SKM-1 (cell line): ENCODE measurements around the gene POMGNT1.

Experiments used
- DNase-seq: peaks from one replicate; lab custom pipeline; 2025; ENCODE audit not compliant: unreplicated experiment; lab: John Stamatoyannopoulos, UW

The POMGNT1 gene

GRCh38 chr1:46158312-46159281, 39.6 kb downstream of the POMGNT1 start:
- DNase-seq, result no peak

- no peak for DNase-seq
These were observed 40.3 kb downstream of the POMGNT1 start for GRCh38 chr1:46157916-46158311.

GRCh38 chr1:46153732-46154131, 44.5 kb downstream of the POMGNT1 start:
- DNase-seq, result no peak

- no peak for DNase-seq
These were observed 45.0 kb downstream of the POMGNT1 start for GRCh38 chr1:46153228-46153627.

GRCh38 chr1:46152016-46152415, 46.2 kb downstream of the POMGNT1 start:
- DNase-seq, result no peak

GRCh38 chr1:46150085-46150484, 48.1 kb downstream of the POMGNT1 start:
- no peak for DNase-seq

GRCh38 chr1:46148318-46148717, 49.9 kb downstream of the POMGNT1 start:
- DNase-seq, result no peak
